HG03097 (cell line): Measurements from ENCODE around the gene SLC45A3.

Experiments
- ATAC-seq: cut with Tn5 transposase; IDR thresholded peaks from one replicate; pipeline ENCODE4 v1.9.1; 2021; ENCODE audit not compliant: unreplicated experiment, low FRiP score

SLC45A3 gene

DNA sequence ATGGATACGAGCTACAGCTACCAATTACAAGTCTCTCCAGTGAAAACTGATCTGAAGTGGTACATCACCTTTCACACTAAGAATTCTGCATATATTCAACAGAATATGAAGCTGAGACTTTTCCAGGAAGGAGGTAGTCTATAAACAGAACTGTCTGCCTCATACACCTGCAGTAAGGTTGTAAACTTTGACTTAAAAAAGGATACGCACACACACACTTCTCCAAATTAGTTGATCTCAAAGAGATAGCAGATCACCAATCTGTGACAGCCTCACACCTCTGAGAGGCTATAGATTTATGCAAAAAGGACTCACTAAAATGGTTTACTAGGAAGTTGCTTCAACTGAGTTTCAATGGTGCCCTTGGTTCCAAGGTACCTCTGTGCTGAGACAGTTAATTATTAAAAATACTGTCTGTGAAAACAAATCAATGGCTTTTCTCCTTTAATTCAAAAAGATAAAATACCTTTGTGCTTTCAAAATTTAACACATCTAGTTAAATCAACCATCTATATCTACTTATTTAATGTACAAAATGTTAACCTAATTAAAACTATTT lies 66.4 kb downstream of the SLC45A3 start:
- no peak for ATAC-seq

- no peak for ATAC-seq
Observed at GRCh38 chr1:205612556-205612955, 67.8 kb downstream of the SLC45A3 start.

DNA sequence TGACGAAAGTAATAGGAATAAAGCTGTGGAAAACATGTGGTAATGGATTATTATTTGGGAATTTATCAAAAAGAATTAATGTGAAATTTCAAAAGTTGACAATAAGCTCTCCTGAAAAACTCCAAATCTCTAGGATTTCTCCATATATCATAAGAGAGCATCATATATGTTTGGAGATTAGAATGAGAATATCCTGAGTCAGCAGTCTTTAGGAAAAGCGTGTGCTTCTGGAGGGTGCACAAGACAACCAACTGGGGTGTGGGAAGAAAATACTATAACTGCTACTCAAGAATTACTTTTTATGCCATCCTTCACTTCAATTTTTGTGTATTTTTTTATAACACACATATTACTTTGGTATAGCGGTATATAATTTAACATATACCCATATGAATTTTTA lies 68.2 kb downstream of the SLC45A3 start:
- no peak for ATAC-seq

DNA sequence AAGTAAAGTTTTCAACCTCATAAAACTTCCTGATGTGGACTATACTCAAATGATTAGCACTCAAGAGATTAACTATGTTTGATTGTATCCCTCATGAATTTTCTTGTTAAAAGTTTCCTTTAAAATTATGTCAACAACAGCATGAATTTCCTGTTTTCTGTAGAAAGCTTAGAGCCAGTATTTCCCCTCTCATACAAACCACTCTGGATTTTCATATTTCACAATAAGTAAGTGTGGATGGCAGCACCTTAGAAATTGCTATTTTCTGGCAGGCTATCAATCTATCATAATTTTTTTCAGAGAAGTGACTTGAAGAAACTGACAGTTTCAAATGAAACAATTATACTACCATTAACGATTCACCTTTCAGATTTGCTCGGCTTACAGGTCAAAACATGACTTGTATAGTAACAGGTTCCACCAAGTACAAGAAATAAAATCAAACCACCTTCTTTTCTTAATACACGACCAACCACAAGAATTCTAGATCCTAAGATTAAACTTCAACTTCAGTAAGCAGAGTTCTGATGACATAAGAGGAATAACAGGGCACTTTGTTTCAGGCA lies 69.3 kb downstream of the SLC45A3 start:
- no peak for ATAC-seq

DNA sequence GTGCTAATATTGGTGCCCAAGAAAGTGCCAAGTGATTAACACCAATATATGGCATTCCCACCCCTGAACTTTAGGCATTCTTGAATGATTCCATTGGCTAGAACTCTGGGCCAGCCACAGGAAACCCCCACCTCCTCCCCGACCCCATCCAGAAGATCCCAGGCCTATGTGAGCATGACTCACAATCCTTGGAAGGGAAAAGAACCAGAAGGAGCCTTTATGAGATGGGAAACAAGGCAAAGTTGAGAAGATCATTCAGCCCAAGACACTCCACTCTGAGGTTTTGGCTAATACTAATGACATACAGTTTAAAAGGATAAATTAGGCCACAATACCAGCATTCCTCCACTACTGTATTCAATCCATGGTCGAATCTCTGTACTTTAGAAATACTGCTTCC lies 70.3 kb downstream of the SLC45A3 start:
- ATAC-seq, result no peak
